Measurements from ENCODE around the gene MYBBP1A.

MYBBP1A gene

DNA sequence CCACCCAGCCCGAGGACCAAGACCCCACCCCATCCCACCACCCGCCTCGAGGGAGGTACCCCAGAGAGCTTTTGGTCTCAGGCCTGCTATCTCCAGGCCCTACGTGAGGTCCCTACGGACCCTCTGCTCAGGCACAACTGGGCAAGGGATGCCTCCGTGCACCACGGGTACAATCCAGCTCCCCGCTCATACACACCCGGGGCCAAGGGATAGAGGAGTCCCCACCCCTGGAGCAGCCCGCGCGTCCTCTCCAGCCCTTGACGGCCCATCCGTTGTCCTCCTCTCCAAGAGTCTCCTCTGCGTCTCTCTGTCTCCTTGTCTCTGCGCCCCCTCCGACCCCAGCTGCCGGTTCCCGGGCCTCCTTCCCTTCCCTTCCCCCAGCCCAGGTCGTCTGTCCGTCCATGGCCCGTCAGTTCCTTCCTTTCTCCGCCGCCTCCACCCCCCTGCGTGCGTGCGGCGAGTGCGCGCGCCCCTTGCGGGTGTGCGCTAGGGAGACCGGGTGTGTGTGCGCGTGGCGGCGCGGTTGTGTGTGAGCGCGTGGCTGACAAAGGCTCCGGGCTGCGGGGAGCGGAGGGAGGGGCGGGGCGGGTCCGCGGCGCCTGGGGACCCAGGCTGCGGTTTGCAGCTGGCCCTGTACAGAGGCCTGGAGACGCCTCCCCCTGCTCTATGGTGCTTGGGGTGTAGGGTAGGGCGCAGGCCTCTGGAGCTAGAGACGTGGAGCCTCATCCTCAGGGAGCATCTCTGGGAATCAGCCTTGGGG lies 55.6 kb downstream of the MYBBP1A start:
- peak; percentile 37 for DNase-seq (ENCODE audit: low spot score)

DNA sequence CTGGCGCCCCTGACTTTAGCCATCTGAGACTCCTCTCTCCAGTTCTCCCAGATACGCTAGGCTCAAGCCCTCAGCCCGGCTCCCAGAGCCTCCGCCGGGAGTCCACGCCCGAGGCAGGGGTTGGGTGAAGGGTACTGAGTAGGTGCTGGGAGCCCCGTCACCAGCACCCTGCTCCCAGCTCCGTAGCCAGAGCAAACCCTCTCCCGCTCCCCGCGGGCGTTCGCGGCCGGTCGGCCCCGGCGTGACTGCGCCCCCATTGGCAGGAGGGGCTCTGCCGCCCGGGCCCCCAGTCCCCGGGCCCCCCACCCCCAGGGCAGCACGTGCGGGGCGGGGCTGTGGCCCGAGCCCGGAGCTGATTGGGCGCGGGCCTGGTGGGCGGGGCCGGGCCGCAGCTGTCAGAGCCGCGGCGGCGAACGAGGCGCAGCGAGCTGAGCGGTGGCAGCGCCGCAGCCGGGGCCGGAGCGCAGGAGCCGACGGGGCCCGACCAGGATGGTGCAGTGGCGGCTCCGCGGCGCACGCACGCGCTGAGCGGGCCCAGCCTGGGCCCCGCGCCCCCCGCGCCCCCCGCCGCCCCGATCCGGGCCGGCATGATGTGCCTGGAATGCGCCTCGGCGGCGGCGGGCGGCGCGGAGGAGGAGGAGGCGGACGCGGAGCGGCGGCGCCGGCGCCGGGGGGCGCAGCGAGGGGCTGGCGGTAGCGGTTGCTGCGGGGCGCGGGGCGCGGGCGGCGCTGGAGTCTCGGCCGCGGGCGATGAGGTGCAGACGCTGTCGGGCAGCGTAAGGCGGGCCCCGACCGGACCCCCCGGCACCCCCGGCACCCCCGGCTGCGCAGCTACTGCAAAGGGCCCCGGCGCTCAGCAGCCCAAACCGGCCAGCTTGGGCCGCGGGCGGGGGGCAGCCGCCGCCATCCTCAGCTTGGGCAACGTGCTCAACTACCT lies 56.5 kb downstream of the MYBBP1A start, which contains the start of gene SPNS2:
SPNS2 (plus strand) TSS at position 421 of the 937 bp plus-strand sequence; CDS start at position 588, 167 bp downstream.
- DNase-seq (ENCODE audit: low spot score), result peak; percentile 67

DNA sequence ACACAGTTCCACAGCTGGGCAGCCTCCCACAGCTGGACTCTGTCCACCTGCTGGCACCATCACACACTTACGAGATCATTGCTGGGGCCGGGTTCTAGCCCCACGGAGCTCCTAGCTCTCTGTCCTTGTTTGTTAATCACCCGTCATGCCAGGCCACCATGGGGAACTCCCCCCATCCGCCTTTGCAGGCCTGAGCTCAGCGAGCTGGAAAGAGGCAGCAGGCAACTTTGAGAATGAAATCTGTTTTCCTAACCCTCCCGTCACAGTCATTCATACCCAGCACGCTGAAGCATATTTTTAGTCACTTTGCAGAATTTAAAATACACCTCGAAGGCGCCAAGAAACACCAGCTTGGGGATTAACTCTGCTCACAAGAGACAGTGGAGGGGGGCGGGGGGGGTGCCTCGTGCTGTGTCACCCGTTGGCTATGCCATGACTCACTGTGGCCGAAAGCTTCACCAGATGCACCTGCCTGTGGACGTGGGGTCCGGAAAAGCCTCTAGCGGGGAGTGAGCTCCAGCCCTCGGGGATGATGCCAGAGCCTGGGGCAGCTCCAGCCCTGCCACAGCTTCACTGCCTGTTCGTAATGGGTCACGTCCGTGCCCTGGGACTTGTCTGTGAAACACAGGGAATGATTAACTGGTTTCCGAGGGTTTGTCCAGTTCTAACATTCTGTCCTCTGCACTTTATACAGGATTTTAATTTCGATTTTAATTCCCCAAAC lies 57.9 kb downstream of the MYBBP1A start:
- DNase-seq (ENCODE audit: low spot score), result peak; percentile 40

DNA sequence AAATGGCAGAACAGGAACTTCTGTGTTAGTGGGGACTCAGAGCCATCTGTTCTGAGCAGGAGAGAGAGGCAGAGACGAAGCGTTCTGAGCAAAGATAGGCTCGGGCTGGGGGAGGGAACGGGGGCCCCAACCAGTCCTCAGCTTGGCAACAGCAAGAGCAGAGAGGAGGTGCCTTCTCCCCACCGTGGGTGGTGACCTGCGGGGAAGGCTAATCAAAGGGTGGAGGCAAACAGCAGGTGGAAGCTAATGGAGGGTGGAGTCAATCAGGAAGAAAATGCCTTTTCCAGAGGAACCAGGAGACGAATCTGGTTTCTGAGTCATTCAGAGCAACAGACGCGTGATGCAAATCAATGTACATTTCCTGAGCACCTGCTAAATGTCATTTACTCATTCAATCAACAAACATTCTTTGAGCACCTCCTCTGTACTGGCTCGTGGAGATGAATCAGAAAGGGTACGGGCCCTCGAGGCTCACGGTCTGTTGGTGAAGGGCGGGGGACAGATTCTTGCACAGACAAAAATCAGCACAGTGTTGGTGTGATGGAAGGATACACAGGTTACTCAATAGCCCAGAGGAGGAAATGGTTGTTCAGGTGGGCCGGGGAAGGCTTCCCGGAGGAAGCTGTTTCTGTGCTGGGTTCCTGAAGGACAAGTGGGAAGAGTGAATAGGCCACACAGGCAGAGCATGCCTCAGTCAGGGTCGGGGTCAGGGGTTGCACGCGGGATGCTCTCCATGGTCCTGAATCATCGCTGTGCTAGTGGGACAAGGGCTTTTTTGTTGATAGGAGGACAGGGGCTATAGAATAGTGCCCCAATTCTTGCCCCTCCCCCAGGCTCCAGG lies 62.2 kb downstream of the MYBBP1A start:
- DNase-seq (ENCODE audit: low spot score), result peak; percentile 43

DNA sequence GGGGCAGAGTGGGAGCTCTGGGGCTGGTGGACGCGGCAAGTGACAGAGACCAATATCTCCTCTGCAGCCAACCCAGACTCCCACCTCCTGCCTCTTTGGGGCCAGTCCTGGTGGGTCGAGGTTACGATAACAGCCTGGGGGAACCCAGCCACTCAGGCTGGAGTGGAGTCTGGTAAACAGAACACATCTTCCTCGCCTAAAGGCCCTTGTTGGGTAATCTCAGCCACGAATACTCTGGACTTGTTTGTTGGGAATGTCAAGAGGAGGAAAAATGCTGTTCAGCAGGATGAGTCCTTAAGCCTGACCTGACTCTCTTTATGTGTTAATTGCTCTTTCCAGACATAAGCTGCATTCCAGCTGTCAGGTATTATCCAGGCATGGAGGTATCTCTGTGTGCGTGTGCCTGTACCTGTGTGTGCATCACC lies 64.5 kb downstream of the MYBBP1A start:
- no peak for DNase-seq (ENCODE audit: low spot score)

DNA sequence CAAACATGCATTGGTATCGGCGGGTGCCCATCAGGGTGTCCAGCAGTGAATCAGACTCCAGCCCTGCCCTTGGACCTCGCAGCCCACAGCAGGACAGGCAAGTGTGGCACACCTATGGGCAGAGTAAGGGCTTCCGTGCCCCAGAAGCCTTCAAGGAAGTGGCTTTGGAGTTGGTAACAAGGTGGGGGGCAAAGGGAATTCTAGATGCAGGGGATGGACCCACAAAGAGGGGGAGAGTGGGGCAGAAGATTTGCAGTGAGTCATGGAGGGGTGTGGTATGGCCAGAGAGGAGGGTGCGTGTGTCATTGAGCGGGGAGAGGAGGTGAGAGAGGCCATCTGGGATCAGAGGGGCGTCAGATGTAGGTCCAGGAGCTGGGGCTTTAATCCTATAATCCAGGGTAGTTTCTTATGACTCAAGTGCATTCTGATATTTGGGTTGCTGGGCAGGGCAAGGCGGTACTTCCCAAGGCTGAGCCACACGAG lies 65.0 kb downstream of the MYBBP1A start:
- no peak for DNase-seq (ENCODE audit: low spot score)

DNA sequence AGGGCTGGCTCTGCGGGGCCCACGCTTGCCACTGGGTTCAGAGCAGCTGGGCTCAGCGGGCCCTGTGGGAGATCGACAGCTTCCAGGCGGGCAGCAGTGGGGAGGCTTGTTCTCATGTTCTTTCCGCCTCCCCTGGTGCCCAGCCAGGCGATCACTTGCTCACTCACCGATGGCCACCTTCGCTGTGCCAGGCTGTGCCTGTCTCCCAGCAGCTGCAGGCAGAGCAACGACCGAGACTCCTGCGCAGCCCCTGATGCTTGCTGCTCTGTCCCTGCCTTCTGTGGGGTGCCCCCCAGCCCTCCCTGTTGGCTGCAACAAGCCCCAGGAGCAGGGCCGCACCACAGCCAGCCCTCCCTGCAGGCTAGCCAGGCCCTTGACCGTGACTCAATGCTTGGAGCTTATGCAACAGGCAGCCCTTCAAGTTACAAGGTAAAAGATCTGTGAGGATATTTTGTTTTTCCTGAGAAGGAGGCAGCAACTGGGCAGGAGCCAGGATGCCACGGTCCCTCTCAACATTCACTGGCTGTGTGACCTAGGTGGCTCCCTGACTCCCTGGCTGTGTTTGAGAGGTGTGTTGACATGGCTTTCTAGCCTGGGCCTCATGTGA lies 66.1 kb downstream of the MYBBP1A start:
- DNase-seq (ENCODE audit: low spot score), result no peak

All from NAMALWA (cell line).